ENCODE results near the gene PRSS48.

DNA sequence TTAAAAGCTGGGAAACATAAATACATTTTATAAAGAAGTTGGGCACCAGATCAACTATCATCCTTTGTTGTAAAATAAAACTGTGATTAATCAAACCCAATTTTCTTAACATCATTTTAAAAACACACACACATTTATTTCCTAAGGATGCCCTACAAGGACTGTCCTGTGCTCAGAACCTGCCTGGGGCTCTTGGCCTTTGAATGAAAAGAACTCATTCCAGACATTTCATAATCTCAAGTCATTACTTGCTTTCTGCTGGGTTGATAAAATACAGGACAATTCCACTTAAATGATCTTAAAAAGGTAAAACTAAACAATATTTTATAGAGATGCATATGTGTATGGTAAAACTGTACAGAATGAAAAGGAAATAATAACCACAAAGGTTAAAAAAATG is 45.6 kb downstream of the PRSS48 start:
- TF ChIP-seq, protein P1, sequence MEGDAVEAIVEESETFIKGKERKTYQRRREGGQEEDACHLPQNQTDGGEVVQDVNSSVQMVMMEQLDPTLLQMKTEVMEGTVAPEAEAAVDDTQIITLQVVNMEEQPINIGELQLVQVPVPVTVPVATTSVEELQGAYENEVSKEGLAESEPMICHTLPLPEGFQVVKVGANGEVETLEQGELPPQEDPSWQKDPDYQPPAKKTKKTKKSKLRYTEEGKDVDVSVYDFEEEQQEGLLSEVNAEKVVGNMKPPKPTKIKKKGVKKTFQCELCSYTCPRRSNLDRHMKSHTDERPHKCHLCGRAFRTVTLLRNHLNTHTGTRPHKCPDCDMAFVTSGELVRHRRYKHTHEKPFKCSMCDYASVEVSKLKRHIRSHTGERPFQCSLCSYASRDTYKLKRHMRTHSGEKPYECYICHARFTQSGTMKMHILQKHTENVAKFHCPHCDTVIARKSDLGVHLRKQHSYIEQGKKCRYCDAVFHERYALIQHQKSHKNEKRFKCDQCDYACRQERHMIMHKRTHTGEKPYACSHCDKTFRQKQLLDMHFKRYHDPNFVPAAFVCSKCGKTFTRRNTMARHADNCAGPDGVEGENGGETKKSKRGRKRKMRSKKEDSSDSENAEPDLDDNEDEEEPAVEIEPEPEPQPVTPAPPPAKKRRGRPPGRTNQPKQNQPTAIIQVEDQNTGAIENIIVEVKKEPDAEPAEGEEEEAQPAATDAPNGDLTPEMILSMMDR (IDR thresholded peaks at IDR 0.05; ENCODE audit: low read length): no peak
- TF ChIP-seq EZH2phosphoT487 (IDR thresholded peaks at IDR 0.05; ENCODE audit: low read length): no peak

Measured in MM.1S (cell line).